Bronchial epithelial cell (primary cell): ENCODE measurements around the gene SIAH2. TPM values are rescaled to one million over a fixed set of nuclear protein-coding genes. Genes with fewer than 3 reads are reported as not detected.

ENCODE experiments used
- DNase-seq: peaks from one replicate; pipeline ENCODE4 v3.0.0-alpha.2; 2010; ENCODE audit warnings: low read depth
- FAIRE-seq: peaks from 2 replicates; lab custom pipeline; 2011; peaks lifted over from hg19 to GRCh38; lab: Jason Lieb, UNC
- H3K27me3 ChIP-seq: 2 replicates; pipeline ENCODE4 v1.5.1; 2011; ENCODE audit warnings: low read length; ENCODE audit not compliant: control insufficient read depth, insufficient read depth
- H3K36me3 ChIP-seq: 2 replicates; pipeline ENCODE4 v1.5.1; 2011; ENCODE audit warnings: low read length; ENCODE audit not compliant: control insufficient read depth, insufficient read depth
- H3K4me3 ChIP-seq: 2 replicates; pipeline ENCODE4 v1.5.1; 2011; ENCODE audit warnings: mild to moderate bottlenecking, low read depth, low read length, control low read depth
- CTCF ChIP-seq: IDR thresholded peaks from 2 replicates; pipeline ENCODE4 v1.5.1; 2011; ENCODE audit warnings: mild to moderate bottlenecking, moderate library complexity, low read length, control low read depth, inconsistent platforms; ENCODE audit not compliant: insufficient read depth, severe bottlenecking
- total RNA-seq: library from RNA; depleted of rRNA; stranded (reverse); fragments of >200 nt; gene quantifications from 2 replicates; pipeline ENCODE4 v1.2.1, GENCODE V29; 2014

The SIAH2 gene
- total RNA-seq, 1 donor from 2014 or later, result 36.1 TPM

DNA sequence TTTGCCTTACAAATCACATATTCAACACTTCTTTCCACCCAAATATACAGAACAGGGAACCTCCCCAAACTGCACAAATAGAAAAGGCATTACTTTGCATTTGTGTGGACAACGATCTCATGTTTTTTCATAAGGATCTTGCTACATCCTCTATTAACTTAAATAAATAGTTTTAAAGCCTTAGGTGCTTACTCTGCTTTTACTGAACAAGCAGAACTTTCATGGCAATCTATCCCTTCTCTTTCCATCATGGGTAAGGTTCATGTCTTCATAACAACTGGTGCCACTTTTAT, 18.1 kb downstream of the SIAH2 start:
- no peak for DNase-seq
- no peaks in the 10 kb centered on the region for H3K27me3 ChIP-seq
- TF ChIP-seq CTCF, result no peak
- H3K4me3 ChIP-seq, result no peak overlapping the region
- no peak for FAIRE-seq
- H3K36me3 ChIP-seq, result peaks cover 12% of the 10 kb centered on the region

GRCh38 chr3:150744041-150744918, 18.7 kb downstream of the SIAH2 start:
- peaks cover 12% of the 10 kb centered on the region for H3K36me3 ChIP-seq
- no peak overlapping the region for H3K4me3 ChIP-seq
- DNase-seq (peak; percentile 77), FAIRE-seq (no peak)
- no peak for TF ChIP-seq CTCF
- H3K27me3 ChIP-seq, result no peaks in the 10 kb centered on the region

DNA sequence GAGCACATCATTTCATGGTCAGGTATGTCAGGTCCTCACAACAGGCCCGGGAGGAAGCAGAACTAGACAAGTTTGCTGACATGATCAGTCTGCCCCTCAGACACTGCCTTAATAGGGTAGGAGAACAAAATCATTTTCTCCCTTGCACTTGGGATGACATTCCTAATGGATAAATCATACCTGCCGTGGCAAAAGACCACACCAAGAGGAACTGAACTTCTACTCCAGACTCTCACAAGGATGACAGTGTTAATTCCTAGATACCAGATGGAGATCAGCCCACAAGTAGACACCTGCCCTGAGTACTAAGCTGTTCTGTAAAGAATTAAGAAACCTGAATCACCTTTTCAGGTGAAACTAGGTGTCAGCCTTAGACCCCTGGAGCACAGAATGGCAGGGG, 19.5 kb downstream of the SIAH2 start:
- FAIRE-seq, result no peak

DNA sequence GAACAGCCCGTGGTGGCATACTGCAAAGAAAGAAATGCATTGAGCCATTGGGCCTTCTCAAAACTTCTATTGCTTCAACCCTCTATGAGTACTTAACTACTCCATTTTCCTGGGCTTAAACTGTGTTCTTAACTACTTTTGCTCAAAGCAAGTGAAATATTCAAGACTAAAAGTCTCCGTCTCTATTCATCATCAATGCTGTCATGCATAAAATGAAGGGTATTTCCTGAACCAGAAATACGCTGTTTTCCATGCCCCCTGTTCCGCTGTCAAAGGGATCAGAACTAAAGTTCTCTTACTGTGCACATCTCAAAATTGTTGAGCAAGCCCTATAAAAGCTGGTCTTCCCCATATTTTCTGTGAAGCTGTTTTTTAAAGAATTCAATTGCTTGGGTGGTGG, 20.3 kb downstream of the SIAH2 start:
- H3K27me3 ChIP-seq, result no peaks in the 10 kb centered on the region
- H3K4me3 ChIP-seq, result no peak overlapping the region
- TF ChIP-seq CTCF, result no peak
- FAIRE-seq (no peak), DNase-seq (no peak)
- H3K36me3 ChIP-seq, result peaks cover 12% of the 10 kb centered on the region

More for the DNA sequence above, 19.5 kb downstream of the SIAH2 start:
- Histone ChIP-seq H3K4me3 (no peak overlapping the region), H3K27me3 (no peaks in the 10 kb centered on the region), H3K36me3 (peaks cover 12% of the 10 kb centered on the region)
- peak; percentile 98 for DNase-seq
- no peak for TF ChIP-seq CTCF

DNA sequence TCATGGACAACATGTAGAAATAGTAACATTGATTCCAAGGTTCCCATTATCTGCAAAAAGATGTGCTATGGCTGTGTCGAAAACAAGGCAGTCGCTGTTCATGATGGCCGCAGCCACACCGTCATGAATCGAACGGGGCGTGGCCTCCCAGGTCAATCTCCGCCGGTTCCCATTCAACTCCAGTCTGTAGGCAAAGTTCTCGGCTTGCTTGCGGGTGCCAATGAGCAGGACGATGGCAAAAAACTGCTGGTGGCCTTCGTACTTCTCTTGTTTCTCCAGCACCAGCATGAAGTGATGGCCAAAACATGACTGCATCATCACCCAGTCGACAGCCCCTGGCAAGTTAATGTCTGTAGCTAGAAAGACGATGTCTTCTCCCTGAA, 20.8 kb downstream of the SIAH2 start:
- FAIRE-seq, result no peak
- Histone ChIP-seq H3K27me3 (no peaks in the 10 kb centered on the region), H3K4me3 (no peak overlapping the region), H3K36me3 (peaks cover 11% of the 10 kb centered on the region)
- no peak for TF ChIP-seq CTCF
- no peak for DNase-seq
